ENCODE measurements around the gene POLR3A. TPM values are rescaled to one million over a fixed set of nuclear protein-coding genes. Genes with fewer than 3 reads are reported as not detected.

POLR3A gene
- total RNA-seq, 2 donors from 2014 or later = 28.2 to 28.6 TPM

GRCh38 chr10:77919713-77920108 is 109.6 kb downstream of the POLR3A start:
- H3K27me3 Mint-ChIP-seq (ENCODE audit: insufficient read depth) = no peaks in the 10 kb centered on the region
- Histone ChIP-seq H3K36me3 (ENCODE audit: control insufficient read depth, insufficient read depth, low read length) (peaks cover 8% of the 10 kb centered on the region), H3K9ac (ENCODE audit: extremely low read depth, low read length, poor library complexity, severe bottlenecking) (no peak overlapping the region), H3K4me3 (ENCODE audit: low read length) (no peak overlapping the region), H3K4me1 (ENCODE audit: control insufficient read depth, insufficient read depth, low read length) (peaks cover 9% of the 10 kb centered on the region), H3K27ac (ENCODE audit: low read depth, low read length) (no peak overlapping the region), H3K9me3 (ENCODE audit: control insufficient read depth, low read length) (no peaks in the 10 kb centered on the region), H3K27me3 (ENCODE audit: control insufficient read depth, insufficient read depth, low read length, poor library complexity, severe bottlenecking) (no peaks in the 10 kb centered on the region)
- H3K9me3 Mint-ChIP-seq = no peaks in the 10 kb centered on the region
- TF ChIP-seq CTCF (conservative IDR thresholded peaks at IDR 0.05) = no peak
- DNase-seq = no peak
- peaks cover 23% of the 10 kb centered on the region for H3K36me3 Mint-ChIP-seq (ENCODE audit: low read depth)
- H3K4me3 Mint-ChIP-seq = no peak overlapping the region
- peaks cover 26% of the 10 kb centered on the region for H3K4me1 Mint-ChIP-seq
- 92 to 95% methylated on average over 3 to 4 of the region's 4 CpGs for WGBS, 2 experiments (ENCODE audit: insufficient coverage in 1 of 2, insufficient read length in 1 of 2)
- no peak overlapping the region for H3K27ac Mint-ChIP-seq

Other genes with a start within 250 kb of the POLR3A start
- 10 to 100 TPM; 79.4 to 83.4 TPM for gene DLG5, start 102.8 kb downstream of the POLR3A start, total RNA-seq
- gene RPS24, start 4.3 kb upstream of the POLR3A start, total RNA-seq = 1,000 to 10,000 TPM; 1,695 to 1,720 TPM